ENCODE results near the gene SARM1.

Gene SARM1

GRCh38 chr17:28392491-28392890 is 21.0 kb downstream of the SARM1 start:
- TF ChIP-seq ARNTL (CRISPR knock-in tag; IDR thresholded peaks at IDR 0.05; ENCODE audit: borderline replicate concordance, low read depth) (no peak), CSDC2 (CRISPR knock-in tag; IDR thresholded peaks at IDR 0.05) (no peak), ZNF565 (CRISPR knock-in tag; conservative IDR thresholded peaks at IDR 0.05; ENCODE audit: low read depth) (no peak), SNAI2 (CRISPR knock-in tag; IDR thresholded peaks at IDR 0.05) (no peak), CREB5 (CRISPR knock-in tag; IDR thresholded peaks at IDR 0.05; ENCODE audit: low read depth) (no peak), GLIS3 (CRISPR knock-in tag; IDR thresholded peaks at IDR 0.05) (no peak), OSR1 (CRISPR knock-in tag; IDR thresholded peaks at IDR 0.05) (no peak), ZNF8 (CRISPR knock-in tag; IDR thresholded peaks at IDR 0.05) (no peak), POU6F1 (CRISPR knock-in tag; IDR thresholded peaks at IDR 0.05; ENCODE audit: borderline replicate concordance, low read depth) (no peak), RARB (CRISPR knock-in tag; IDR thresholded peaks at IDR 0.05) (no peak), TCF4 (CRISPR knock-in tag; IDR thresholded peaks at IDR 0.05; ENCODE audit: borderline replicate concordance) (no peak), TSHZ2 (CRISPR knock-in tag; IDR thresholded peaks at IDR 0.05) (no peak), ESRRG (CRISPR knock-in tag; IDR thresholded peaks at IDR 0.05) (no peak), PPARA (CRISPR knock-in tag; IDR thresholded peaks at IDR 0.05; ENCODE audit: borderline replicate concordance) (no peak), CSRNP3 (CRISPR knock-in tag; IDR thresholded peaks at IDR 0.05) (no peak), TOX (CRISPR knock-in tag; IDR thresholded peaks at IDR 0.05; ENCODE audit: borderline replicate concordance) (no peak), ZC3H10 (CRISPR knock-in tag; IDR thresholded peaks at IDR 0.05) (no peak)
- ATAC-seq: no peak

- TF ChIP-seq GLIS3 (CRISPR knock-in tag; IDR thresholded peaks at IDR 0.05) (no peak), ZC3H10 (CRISPR knock-in tag; IDR thresholded peaks at IDR 0.05) (no peak), ZNF8 (CRISPR knock-in tag; IDR thresholded peaks at IDR 0.05) (no peak), ISL1 (CRISPR knock-in tag; IDR thresholded peaks at IDR 0.05) (0 out of 2 replicates have a peak, but pooled peaks have one; percentile 19), ZNF565 (CRISPR knock-in tag; conservative IDR thresholded peaks at IDR 0.05; ENCODE audit: low read depth) (no peak)
- ATAC-seq: no peak
Observed at GRCh38 chr17:28394337-28395116, 23.0 kb downstream of the SARM1 start.

GRCh38 chr17:28395426-28395825 is 23.9 kb downstream of the SARM1 start:
- TF ChIP-seq PATZ1 (CRISPR knock-in tag; IDR thresholded peaks at IDR 0.05; ENCODE audit: borderline replicate concordance) (no peak), TOX (CRISPR knock-in tag; IDR thresholded peaks at IDR 0.05; ENCODE audit: borderline replicate concordance) (no peak), CSRNP3 (CRISPR knock-in tag; IDR thresholded peaks at IDR 0.05) (no peak), ISL1 (CRISPR knock-in tag; IDR thresholded peaks at IDR 0.05) (no peak)
- no peak for ATAC-seq

All from SK-N-SH treated with all-trans-retinoic acid at 6 μM for 48 hours (cell line).